Nephron (organoid): ENCODE measurements around the gene HJV.

ENCODE experiments used
- H3K27ac Mint-ChIP-seq, 3 experiments: 2 replicates each; pipeline ENCODE4 v1.8.0; 2020; ENCODE audit warnings: mixed read lengths in 3 of 3, mild to moderate bottlenecking in 2 of 3, moderate library complexity in 1 of 3
- H3K27me3 Mint-ChIP-seq: 2 replicates; pipeline ENCODE4 v1.8.0; 2021; ENCODE audit warnings: low read depth, mild to moderate bottlenecking, moderate library complexity, mixed read lengths
- H3K36me3 Mint-ChIP-seq: 2 replicates; pipeline ENCODE4 v1.8.0; 2020; ENCODE audit warnings: low read depth, mixed read lengths
- H3K4me1 Mint-ChIP-seq: 2 replicates; pipeline ENCODE4 v1.8.0; 2020; ENCODE audit warnings: mixed read lengths
- H3K4me3 Mint-ChIP-seq, 3 experiments: 2 replicates each; pipeline ENCODE4 v1.8.0; 2020; ENCODE audit warnings: mild to moderate bottlenecking in 3 of 3, mixed read lengths in 3 of 3, moderate library complexity in 2 of 3
- H3K9me3 Mint-ChIP-seq: 2 replicates; pipeline ENCODE4 v1.8.0; 2020; ENCODE audit warnings: mixed read lengths
- CTCF ChIP-seq, 3 experiments: fragments of 200-600 bp; sonication (generic); IDR thresholded peaks; one replicate each; pipeline ENCODE4 v1.5.0; 2021; ENCODE audit warnings: antibody characterized with exemption in 3 of 3; ENCODE audit not compliant: unreplicated experiment in 3 of 3

HJV gene

GRCh38 chr1:146046664-146047063, 25.1 kb upstream of the HJV start:
- Mint-ChIP-seq H3K27ac (no peak overlapping the region), H3K4me1 (peaks cover 9% of the 10 kb centered on the region), H3K4me3 (no peak overlapping the region), H3K36me3 (no peaks in the 10 kb centered on the region), H3K9me3 (no peaks in the 10 kb centered on the region), H3K27me3 (no peaks in the 10 kb centered on the region)
- no peak for TF ChIP-seq CTCF (IDR thresholded peaks at IDR 0.05; ENCODE audit: unreplicated experiment in 3 of 3)

- TF ChIP-seq CTCF (IDR thresholded peaks at IDR 0.05; ENCODE audit: unreplicated experiment in 3 of 3) = no peak
- peak overlapping the region in 2 of 3 experiments; percentile 25 to 40 for H3K27ac Mint-ChIP-seq
- H3K27me3 Mint-ChIP-seq = peaks cover 7% of the 10 kb centered on the region
- H3K4me3 Mint-ChIP-seq = peak overlapping the region; percentile 95 to 98 (median 98)
- H3K9me3 Mint-ChIP-seq = no peaks in the 10 kb centered on the region
- H3K4me1 Mint-ChIP-seq = peaks cover 9% of the 10 kb centered on the region
- H3K36me3 Mint-ChIP-seq = no peaks in the 10 kb centered on the region
Observed at GRCh38 chr1:146039844-146040194, 18.3 kb upstream of the HJV start.

GRCh38 chr1:146036965-146037646, 15.6 kb upstream of the HJV start:
- no peak for TF ChIP-seq CTCF (IDR thresholded peaks at IDR 0.05; ENCODE audit: unreplicated experiment in 3 of 3)
- H3K4me1 Mint-ChIP-seq = peaks cover 17% of the 10 kb centered on the region
- no peaks in the 10 kb centered on the region for H3K9me3 Mint-ChIP-seq
- H3K27ac Mint-ChIP-seq = peak overlapping the region; percentile 99 to 100 (median 99)
- no peaks in the 10 kb centered on the region for H3K36me3 Mint-ChIP-seq
- H3K27me3 Mint-ChIP-seq = peaks cover 7% of the 10 kb centered on the region
- H3K4me3 Mint-ChIP-seq = peak overlapping the region; percentile 95 to 98 (median 98)

GRCh38 chr1:146036241-146036964, 14.9 kb upstream of the HJV start:
- Mint-ChIP-seq H3K9me3 (no peaks in the 10 kb centered on the region), H3K4me3 (peak overlapping the region; percentile 95 to 98 (median 98)), H3K27ac (peak overlapping the region; percentile 99 to 100 (median 99)), H3K4me1 (peaks cover 21% of the 10 kb centered on the region), H3K27me3 (peaks cover 7% of the 10 kb centered on the region), H3K36me3 (no peaks in the 10 kb centered on the region)
- TF ChIP-seq CTCF (IDR thresholded peaks at IDR 0.05; ENCODE audit: unreplicated experiment in 3 of 3) = no peak

GRCh38 chr1:146035048-146035423, 13.5 kb upstream of the HJV start:
- Mint-ChIP-seq H3K36me3 (no peaks in the 10 kb centered on the region), H3K9me3 (no peaks in the 10 kb centered on the region), H3K4me3 (peak overlapping the region; percentile 95 to 98 (median 98)), H3K4me1 (peaks cover 24% of the 10 kb centered on the region), H3K27me3 (peaks cover 7% of the 10 kb centered on the region), H3K27ac (peak overlapping the region; percentile 59 to 99 (median 79))
- no peak for TF ChIP-seq CTCF (IDR thresholded peaks at IDR 0.05; ENCODE audit: unreplicated experiment in 3 of 3)
